HG02885 (cell line): ENCODE measurements around the gene RBMX.

Experiments used
- ATAC-seq: cut with Tn5 transposase; IDR thresholded peaks from one replicate; pipeline ENCODE4 v1.9.1; 2021; ENCODE audit warnings: mild to moderate bottlenecking; ENCODE audit not compliant: unreplicated experiment, poor library complexity

RBMX gene

DNA sequence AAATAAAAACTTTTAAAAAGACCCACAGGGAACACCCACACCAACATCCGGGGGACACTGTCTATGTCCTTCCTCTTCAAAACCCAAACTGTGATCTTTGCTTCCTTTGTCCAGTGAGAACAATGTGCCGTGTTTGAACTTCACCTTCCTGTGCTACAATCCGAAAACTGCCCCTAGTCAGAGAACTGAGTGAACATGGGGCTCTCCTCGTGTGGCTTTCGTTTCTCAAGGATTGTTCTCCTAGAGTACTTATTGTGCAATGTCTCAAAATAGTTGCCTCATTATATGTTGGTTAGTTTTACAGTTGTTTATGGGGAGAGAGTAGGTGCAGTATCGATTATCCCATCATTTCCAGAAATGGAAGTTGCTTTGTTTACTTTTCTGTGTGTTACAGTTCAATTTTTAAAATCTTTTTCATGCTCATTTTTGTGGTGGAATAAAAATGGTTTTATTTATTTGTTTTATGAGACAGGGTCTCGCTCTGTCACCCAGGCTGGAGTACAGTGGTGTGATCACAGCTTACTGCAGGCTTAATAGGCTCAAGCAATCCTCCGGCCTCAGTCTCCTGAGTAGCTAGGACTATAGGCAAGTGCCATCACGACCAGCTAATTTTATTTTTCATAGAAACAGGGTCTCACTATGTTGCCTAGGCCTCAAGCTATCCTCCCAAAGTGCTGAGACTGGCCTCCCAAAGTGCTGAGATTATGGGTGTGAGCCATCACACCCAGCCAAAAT lies 29.9 kb downstream of the RBMX start:
- ATAC-seq: no peak

DNA sequence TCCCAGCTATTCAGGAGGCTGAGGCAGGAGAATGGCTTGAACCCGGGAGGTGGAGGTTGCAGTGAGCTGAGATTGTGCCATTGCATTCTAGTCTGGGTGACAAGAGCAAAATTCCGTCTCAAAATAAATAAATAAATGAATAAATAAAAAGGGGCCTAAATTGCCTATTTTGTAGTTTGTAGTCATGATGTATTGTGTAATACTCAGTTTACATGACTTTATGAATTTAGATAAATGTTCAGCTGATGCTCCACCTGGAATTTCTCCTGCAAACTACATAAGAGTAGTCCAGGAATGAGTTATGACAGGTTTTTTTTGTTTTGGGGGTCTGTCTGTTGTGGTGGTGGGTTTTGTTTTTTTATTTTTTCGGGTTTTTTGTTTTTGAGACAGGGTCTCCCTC lies 31.1 kb downstream of the RBMX start:
- no peak for ATAC-seq

DNA sequence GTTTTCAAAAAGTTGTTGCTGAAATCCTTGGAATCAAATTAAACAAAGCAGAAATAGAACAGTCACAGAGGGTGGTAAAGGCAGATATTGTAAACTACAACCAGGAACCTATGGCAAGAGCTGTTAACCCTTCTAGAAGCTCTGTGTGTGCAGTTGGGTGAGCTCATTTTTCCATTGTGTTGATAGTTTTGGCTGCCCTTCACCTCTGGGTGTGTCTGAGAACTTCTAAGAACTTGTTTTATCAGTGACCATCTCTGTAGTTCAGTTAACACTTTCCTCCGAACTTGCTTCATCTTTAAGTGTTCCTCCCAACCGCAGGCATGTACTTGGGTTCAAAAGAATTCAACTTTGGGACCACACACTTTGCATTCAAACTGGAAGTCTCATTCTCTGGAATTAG lies 32.7 kb downstream of the RBMX start:
- no peak for ATAC-seq

DNA sequence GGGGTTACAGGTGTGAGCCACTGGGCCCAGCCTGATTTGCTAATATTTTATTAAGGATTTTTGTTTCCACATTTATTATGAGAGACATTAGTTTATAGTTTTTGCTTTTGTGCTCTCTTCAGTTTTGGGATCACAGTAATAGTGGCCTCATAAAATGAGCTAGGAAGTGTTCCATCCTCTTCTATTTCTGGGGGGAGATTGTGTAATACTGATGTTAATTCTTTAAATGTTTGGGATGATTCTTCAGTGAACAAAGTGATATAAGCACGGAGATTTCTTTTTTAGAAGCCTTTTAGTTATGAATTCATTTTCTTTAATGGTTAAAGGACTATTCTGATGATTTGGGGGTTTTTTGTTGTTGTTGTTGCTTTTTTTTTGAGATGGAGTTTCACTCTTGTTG lies 41.3 kb downstream of the RBMX start:
- ATAC-seq: no peak

DNA sequence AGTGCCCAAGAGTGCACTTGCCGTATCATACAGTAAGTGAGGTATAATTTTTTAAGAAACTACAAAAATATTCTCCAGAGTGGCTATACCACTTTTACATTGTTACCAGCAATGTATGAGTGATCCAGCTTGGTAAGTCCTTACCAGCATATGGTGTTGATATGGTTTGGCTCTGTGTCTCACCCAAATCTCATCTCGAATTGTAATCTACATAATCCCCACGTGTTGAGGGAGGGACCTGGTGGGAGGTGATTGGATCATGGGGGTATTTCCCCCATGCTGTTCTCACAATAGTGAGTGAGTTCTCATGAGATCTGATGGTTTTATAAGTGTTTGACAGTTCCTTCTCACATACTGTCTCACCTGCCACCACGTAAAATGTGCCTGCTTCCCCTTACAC lies 44.8 kb downstream of the RBMX start:
- ATAC-seq: no peak

DNA sequence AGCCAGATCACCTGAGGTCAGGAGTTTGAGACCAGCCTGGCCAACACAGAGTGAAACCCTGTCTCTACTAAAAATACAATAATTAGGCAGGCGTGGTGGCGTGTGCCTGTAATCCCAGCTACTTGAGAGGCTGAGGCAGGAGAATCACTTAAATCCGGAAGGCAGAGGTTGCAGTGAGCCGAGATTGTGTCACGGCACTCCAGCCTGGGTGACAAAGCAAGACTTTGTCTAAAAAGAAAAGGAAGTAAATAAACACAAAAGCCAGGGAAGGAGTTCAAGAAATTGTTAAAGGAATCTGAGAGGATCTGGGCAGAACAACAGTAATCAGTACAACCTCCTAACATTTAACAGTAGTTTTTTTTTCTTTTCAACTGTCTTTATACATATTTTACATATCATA lies 51.1 kb downstream of the RBMX start:
- ATAC-seq: no peak

DNA sequence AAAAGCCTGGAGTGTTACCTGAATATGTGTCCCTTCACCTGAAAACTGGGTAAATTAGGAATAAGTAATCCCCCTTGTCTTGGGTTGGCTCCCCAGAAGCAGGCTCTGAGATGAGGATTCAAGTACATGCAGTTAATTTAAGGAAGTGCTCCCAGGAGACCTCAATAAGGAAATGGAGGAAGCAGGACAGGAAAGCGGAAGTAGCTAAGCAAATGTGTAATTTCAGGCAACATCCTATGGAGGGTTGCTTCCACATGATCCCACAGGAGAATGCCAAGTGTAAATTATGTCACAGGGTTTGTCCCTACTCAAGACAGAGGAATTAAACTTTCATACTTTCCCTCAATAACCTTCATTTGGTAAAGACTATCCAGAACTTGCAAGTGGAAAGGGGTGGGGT lies 51.7 kb downstream of the RBMX start:
- ATAC-seq: no peak

DNA sequence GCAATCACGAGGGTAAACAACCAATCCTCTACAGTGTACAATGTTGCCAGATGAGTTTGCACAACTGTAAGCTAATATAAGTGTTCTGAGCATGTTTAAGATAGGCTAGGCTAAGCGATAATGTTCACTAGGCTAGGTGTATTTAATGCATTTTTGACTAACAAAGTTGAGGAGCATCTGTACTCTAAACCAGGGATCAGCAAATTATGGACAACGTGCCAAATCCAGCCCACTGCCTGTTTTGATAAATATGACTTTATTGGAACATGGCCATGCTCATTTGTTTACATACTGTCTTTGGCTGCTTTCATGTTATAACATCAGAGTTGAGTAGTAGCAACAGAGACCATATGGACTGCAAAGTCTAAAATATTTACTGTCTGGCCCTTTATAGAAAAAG lies 53.5 kb downstream of the RBMX start:
- ATAC-seq: no peak

DNA sequence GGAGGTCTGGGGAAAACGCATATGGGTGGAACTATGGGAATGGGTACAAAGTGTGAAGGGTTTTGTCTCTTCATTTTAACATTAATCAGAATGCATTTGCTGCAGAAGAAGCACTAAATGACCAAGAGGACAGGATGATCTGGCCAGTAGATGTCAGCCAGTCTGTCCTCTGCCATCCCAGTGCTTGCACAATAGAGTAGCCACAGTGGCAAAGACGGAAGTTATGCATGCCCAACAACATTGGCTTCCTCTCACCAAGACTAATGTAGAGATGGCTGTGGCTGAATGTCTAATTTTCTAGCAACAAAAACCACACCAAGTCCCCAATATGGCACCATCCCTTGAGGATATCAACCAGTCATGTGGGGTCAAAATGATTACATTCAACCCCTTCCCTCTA lies 54.8 kb downstream of the RBMX start:
- ATAC-seq: no peak
